ENCODE data around the gene BARX2.

DNA sequence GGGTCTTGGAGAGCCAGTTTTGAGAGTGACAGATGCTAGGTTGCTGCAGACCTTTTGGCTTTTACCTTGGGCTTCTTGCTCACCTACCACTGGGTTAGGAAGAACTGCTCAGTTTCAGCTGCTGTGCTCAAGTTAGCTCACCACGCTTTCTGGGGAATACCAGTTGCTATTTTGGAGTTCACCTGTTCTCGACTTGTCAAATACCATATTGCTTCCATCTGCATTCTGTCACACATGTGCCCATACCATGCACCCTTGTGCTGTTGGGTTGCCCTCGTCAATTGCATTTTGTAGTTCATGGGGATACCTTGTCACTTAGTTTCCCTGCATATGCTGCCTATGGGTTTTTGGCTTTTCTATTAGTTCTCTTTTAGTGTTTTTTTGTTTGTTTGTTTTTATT, 23.0 kb upstream of the BARX2 start:
- TF ChIP-seq EZH2 (IDR thresholded peaks at IDR 0.05; ENCODE audit: borderline replicate concordance, low read depth, low read length, severe bottlenecking) = no peak
- TF ChIP-seq, protein P1, sequence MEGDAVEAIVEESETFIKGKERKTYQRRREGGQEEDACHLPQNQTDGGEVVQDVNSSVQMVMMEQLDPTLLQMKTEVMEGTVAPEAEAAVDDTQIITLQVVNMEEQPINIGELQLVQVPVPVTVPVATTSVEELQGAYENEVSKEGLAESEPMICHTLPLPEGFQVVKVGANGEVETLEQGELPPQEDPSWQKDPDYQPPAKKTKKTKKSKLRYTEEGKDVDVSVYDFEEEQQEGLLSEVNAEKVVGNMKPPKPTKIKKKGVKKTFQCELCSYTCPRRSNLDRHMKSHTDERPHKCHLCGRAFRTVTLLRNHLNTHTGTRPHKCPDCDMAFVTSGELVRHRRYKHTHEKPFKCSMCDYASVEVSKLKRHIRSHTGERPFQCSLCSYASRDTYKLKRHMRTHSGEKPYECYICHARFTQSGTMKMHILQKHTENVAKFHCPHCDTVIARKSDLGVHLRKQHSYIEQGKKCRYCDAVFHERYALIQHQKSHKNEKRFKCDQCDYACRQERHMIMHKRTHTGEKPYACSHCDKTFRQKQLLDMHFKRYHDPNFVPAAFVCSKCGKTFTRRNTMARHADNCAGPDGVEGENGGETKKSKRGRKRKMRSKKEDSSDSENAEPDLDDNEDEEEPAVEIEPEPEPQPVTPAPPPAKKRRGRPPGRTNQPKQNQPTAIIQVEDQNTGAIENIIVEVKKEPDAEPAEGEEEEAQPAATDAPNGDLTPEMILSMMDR (IDR thresholded peaks at IDR 0.05; ENCODE audit: extremely low read depth in 1 of 2, insufficient read depth in 1 of 2, low read depth in 1 of 2, low read length in 2 of 2) = no peak
- no peak for TF ChIP-seq MYC (IDR thresholded peaks at IDR 0.05; ENCODE audit: low read depth, low read length)
- TF ChIP-seq POLR2A (IDR thresholded peaks at IDR 0.05; ENCODE audit: low read depth, low read length) = no peak
- TF ChIP-seq POLR2AphosphoS5 (IDR thresholded peaks at IDR 0.05; ENCODE audit: insufficient read depth, low read depth, low read length) = no peak
- TF ChIP-seq, protein P2, sequence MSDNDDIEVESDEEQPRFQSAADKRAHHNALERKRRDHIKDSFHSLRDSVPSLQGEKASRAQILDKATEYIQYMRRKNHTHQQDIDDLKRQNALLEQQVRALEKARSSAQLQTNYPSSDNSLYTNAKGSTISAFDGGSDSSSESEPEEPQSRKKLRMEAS (IDR thresholded peaks at IDR 0.05; ENCODE audit: insufficient read depth, insufficient read length) = no peak
- no peak for TF ChIP-seq JUN (IDR thresholded peaks at IDR 0.05; ENCODE audit: borderline replicate concordance, insufficient read depth, insufficient read length, low read depth)
- TF ChIP-seq FOS (IDR thresholded peaks at IDR 0.05; ENCODE audit: borderline replicate concordance, insufficient read depth, low read length) = no peak

Measured in endothelial cell of umbilical vein (primary cell).